Measurements from ENCODE around the gene CSMD2. TPM values are rescaled to one million over a fixed set of nuclear protein-coding genes. Genes with fewer than 3 reads are reported as not detected.

The CSMD2 gene
- polyA plus RNA-seq, 1 of the 3 experiments (the other 2 are of a cell fraction), result not detected

- Histone ChIP-seq H3K27me3 (ENCODE audit: insufficient read depth) (no peaks in the 10 kb centered on the region), H4K20me1 (ENCODE audit: insufficient read depth) (no peaks in the 10 kb centered on the region), H3K4me2 (no peak overlapping the region), H3F3A (replicated peaks; ENCODE audit: insufficient read depth) (no peaks in the 10 kb centered on the region), H3K79me2 (ENCODE audit: insufficient read depth) (no peaks in the 10 kb centered on the region), H3K9me2 (no peaks in the 10 kb centered on the region), H3K4me1 (ENCODE audit: control insufficient read depth in 1 of 2, insufficient read depth in 2 of 2, low read depth in 1 of 2, low read length in 1 of 2) (no peaks in the 10 kb centered on the region; a peak in 1 of 4 replicates), H3K36me3 (replicated peaks in 1 of 2; ENCODE audit: control insufficient read depth in 1 of 2, insufficient read depth in 2 of 2, low read length in 1 of 2) (no peaks in the 10 kb centered on the region), H3K9me3 (no peaks in the 10 kb centered on the region), H2AFZ (ENCODE audit: low read depth) (no peak overlapping the region), H3K9ac (no peak overlapping the region), H3K4me3 (ENCODE audit: low read depth in 2 of 2, low read length in 1 of 2) (no peak overlapping the region), H3K27ac (ENCODE audit: low read depth in 2 of 2, low read length in 1 of 2) (no peak overlapping the region)
- ChIA-PET CTCF (interaction anchor here (1.5 to 1.7 kb wide), 2 partner anchors 12 to 34 kb away, joined by 6 to 7 read pairs; no protein-coding TSS in a partner anchor), POLR2A (no interaction called here)
- no peak for DNase-seq
- 36% methylated on average over 5 of the region's 5 CpGs for WGBS (ENCODE audit: low lambda C conversion rate)
- TF ChIP-seq NRF1 (IDR thresholded peaks at IDR 0.05; ENCODE audit: low read depth, low read length) (no peak), GABPA (IDR thresholded peaks at IDR 0.05; ENCODE audit: low read depth) (no peak), FOXM1 (IDR thresholded peaks at IDR 0.05; ENCODE audit: low read depth) (no peak), RFX5 (IDR thresholded peaks at IDR 0.05; ENCODE audit: low read length) (no peak), MXI1 (IDR thresholded peaks at IDR 0.05; ENCODE audit: low read depth, low read length) (no peak), GATA2 (CRISPR knock-in tag; IDR thresholded peaks at IDR 0.05) (no peak), YY1 (IDR thresholded peaks at IDR 0.05; ENCODE audit: low read depth) (no peak), RXRA (IDR thresholded peaks at IDR 0.05; ENCODE audit: borderline replicate concordance, low read depth) (no peak), POLR2AphosphoS5 (IDR thresholded peaks at IDR 0.05; ENCODE audit: low read depth, low read length) (no peak), EP300 (IDR thresholded peaks at IDR 0.05; ENCODE audit: borderline replicate concordance in 1 of 2, low read depth in 1 of 2, low read length in 1 of 2) (no peak), SIN3A (IDR thresholded peaks at IDR 0.05; ENCODE audit: borderline replicate concordance, low read depth, low read length) (no peak), REST (IDR thresholded peaks at IDR 0.05; ENCODE audit: low read depth, low read length) (no peak), SMC3 (IDR thresholded peaks at IDR 0.05; ENCODE audit: low read depth, low read length) (no peak), TCF12 (IDR thresholded peaks at IDR 0.05) (no peak)
These were observed 498.4 kb downstream of the CSMD2 start for GRCh38 chr1:33666616-33667015.

GRCh38 chr1:33661811-33662454, 503.1 kb downstream of the CSMD2 start:
- no peaks in the 10 kb centered on the region for H3K79me2 ChIP-seq (ENCODE audit: insufficient read depth)
- H4K20me1 ChIP-seq (ENCODE audit: insufficient read depth), result no peaks in the 10 kb centered on the region
- POLR2A ChIA-PET, result no interaction called here
- H3K9me2 ChIP-seq, result no peaks in the 10 kb centered on the region
- H3K27ac ChIP-seq (ENCODE audit: low read depth in 2 of 2, low read length in 1 of 2), result no peak overlapping the region
- H3K27me3 ChIP-seq (ENCODE audit: insufficient read depth), result no peaks in the 10 kb centered on the region
- no peak overlapping the region for H3K4me3 ChIP-seq (ENCODE audit: low read depth in 2 of 2, low read length in 1 of 2)
- 37% methylated on average over 6 of the region's 6 CpGs for WGBS (ENCODE audit: low lambda C conversion rate)
- H3K9ac ChIP-seq, result no peak overlapping the region
- H3K9me3 ChIP-seq, result no peaks in the 10 kb centered on the region
- no peak overlapping the region for H3K4me2 ChIP-seq
- no peaks in the 10 kb centered on the region for H3K4me1 ChIP-seq (ENCODE audit: control insufficient read depth in 1 of 2, insufficient read depth in 2 of 2, low read depth in 1 of 2, low read length in 1 of 2)
- CTCF ChIA-PET, result interaction anchor here (1.0 to 2.0 kb wide), 2 partner anchors 22 to 29 kb away, joined by 4 to 11 read pairs; no protein-coding TSS in a partner anchor
- no peak for DNase-seq
- H3K36me3 ChIP-seq (replicated peaks in 1 of 2; ENCODE audit: control insufficient read depth in 1 of 2, insufficient read depth in 2 of 2, low read length in 1 of 2), result no peaks in the 10 kb centered on the region
- H2AFZ ChIP-seq (ENCODE audit: low read depth), result no peak overlapping the region
- no peaks in the 10 kb centered on the region for H3F3A ChIP-seq (replicated peaks; ENCODE audit: insufficient read depth)
- TF ChIP-seq SIN3A (IDR thresholded peaks at IDR 0.05; ENCODE audit: borderline replicate concordance, low read depth, low read length) (no peak), RXRA (IDR thresholded peaks at IDR 0.05; ENCODE audit: borderline replicate concordance, low read depth) (no peak), MEF2A (IDR thresholded peaks at IDR 0.05; ENCODE audit: borderline replicate concordance, low read depth) (no peak), TCF12 (IDR thresholded peaks at IDR 0.05) (no peak), YY1 (IDR thresholded peaks at IDR 0.05; ENCODE audit: low read depth) (no peak), NRF1 (IDR thresholded peaks at IDR 0.05; ENCODE audit: low read depth, low read length) (no peak), EP300 (IDR thresholded peaks at IDR 0.05; ENCODE audit: borderline replicate concordance in 1 of 2, low read depth in 1 of 2, low read length in 1 of 2) (no peak), ELF1 (IDR thresholded peaks at IDR 0.05) (no peak), JUND (IDR thresholded peaks at IDR 0.05) (no peak), RCOR1 (IDR thresholded peaks at IDR 0.05; ENCODE audit: low read length) (no peak), TEAD4 (IDR thresholded peaks at IDR 0.05; ENCODE audit: borderline replicate concordance, insufficient read depth) (no peak), FOXM1 (IDR thresholded peaks at IDR 0.05; ENCODE audit: low read depth) (no peak), RFX5 (IDR thresholded peaks at IDR 0.05; ENCODE audit: low read length) (no peak), POLR2AphosphoS5 (IDR thresholded peaks at IDR 0.05; ENCODE audit: low read depth, low read length) (no peak), ZBTB33 (IDR thresholded peaks at IDR 0.05; ENCODE audit: borderline replicate concordance, low read depth) (no peak)
